Hematopoietic multipotent progenitor cell treated with erythropoietin and hydrocortisone succinate and interleukin-3 and kit ligand, for 15 days (in vitro differentiated cells): ENCODE measurements around the gene GLRX5.
"Not testable (repeated sequence)": the region's sequence is repeated elsewhere in the genome, so short reads cannot be mapped to it uniquely, and the experiment has no call there.

Source experiments
- DNase-seq: peaks from one replicate; pipeline ENCODE4 v3.0.0-alpha.2; 2015; ENCODE audit warnings: low spot score

Gene GLRX5

GRCh38 chr14:95559203-95559602 lies 24.4 kb downstream of the GLRX5 start:
- no peak for DNase-seq

GRCh38 chr14:95561001-95561412 lies 26.2 kb downstream of the GLRX5 start:
- DNase-seq, result peak; percentile 91

GRCh38 chr14:95562892-95563685 lies 28.2 kb downstream of the GLRX5 start:
- DNase-seq, result no peak

- no peak for DNase-seq
Measured at GRCh38 chr14:95564060-95564459, 29.2 kb downstream of the GLRX5 start.

- DNase-seq, result no peak
Measured at GRCh38 chr14:95569440-95569839, 34.6 kb downstream of the GLRX5 start.

- DNase-seq, result no peak
Measured at GRCh38 chr14:95573313-95573712, 38.5 kb downstream of the GLRX5 start.

GRCh38 chr14:95575840-95576473 lies 41.1 kb downstream of the GLRX5 start:
- no peak for DNase-seq

GRCh38 chr14:95577067-95577800 lies 42.4 kb downstream of the GLRX5 start:
- no peak for DNase-seq

- DNase-seq, result no peak
Measured at GRCh38 chr14:95577870-95578269, 43.0 kb downstream of the GLRX5 start.

GRCh38 chr14:95583836-95584617 lies 49.2 kb downstream of the GLRX5 start:
- DNase-seq, result not testable (repeated sequence)

GRCh38 chr14:95585953-95586620 lies 51.2 kb downstream of the GLRX5 start:
- DNase-seq, result no peak

GRCh38 chr14:95591182-95591581 lies 56.3 kb downstream of the GLRX5 start:
- not testable (repeated sequence) for DNase-seq
